Smooth muscle cell (in vitro differentiated cells): ENCODE results near the gene GALNT6. TPM values are rescaled to one million over a fixed set of nuclear protein-coding genes. Genes with fewer than 3 reads are reported as not detected.
A peak's percentile ranks its signal among the peaks of the same experiment; 100 is the strongest.

Source experiments
- DNase-seq: peaks from one replicate; lab custom pipeline; 2025; ENCODE audit not compliant: unreplicated experiment; lab: John Stamatoyannopoulos, UW
- H2AFZ ChIP-seq: fragments of 200-600 bp; sonication (generic); 2 replicates; pipeline ENCODE4 v1.6.0; 2016; ENCODE audit warnings: antibody characterized with exemption, low read depth, mild to moderate bottlenecking
- H3F3A ChIP-seq: fragments of 200-600 bp; sonication (generic); 2 replicates; pipeline ENCODE4 v1.6.0; 2017; ENCODE audit warnings: antibody characterized with exemption, low read depth
- H3K27ac ChIP-seq: fragments of 200-600 bp; sonication (generic); 2 replicates; pipeline ENCODE4 v1.5.1; 2016; ENCODE audit warnings: low read depth, mild to moderate bottlenecking
- H3K27me3 ChIP-seq: fragments of 200-600 bp; sonication (generic); 2 replicates; pipeline ENCODE4 v1.6.1; 2016; ENCODE audit warnings: low read depth, mild to moderate bottlenecking
- H3K36me3 ChIP-seq: fragments of 200-600 bp; sonication (generic); 2 replicates; pipeline ENCODE4 v1.5.1; 2016; ENCODE audit warnings: low read depth
- H3K4me1 ChIP-seq: fragments of 200-600 bp; sonication (generic); 2 replicates; pipeline ENCODE4 v1.5.1; 2016; ENCODE audit warnings: low read depth
- H3K4me2 ChIP-seq: fragments of 200-600 bp; sonication (generic); 2 replicates; pipeline ENCODE4 v1.6.0; 2016; ENCODE audit warnings: mild to moderate bottlenecking
- H3K4me3 ChIP-seq: fragments of 200-600 bp; sonication (generic); 2 replicates; pipeline ENCODE4 v1.5.1; 2016; ENCODE audit warnings: mild to moderate bottlenecking
- H3K79me2 ChIP-seq: fragments of 200-600 bp; sonication (generic); 2 replicates; pipeline ENCODE4 v1.6.0; 2016; ENCODE audit warnings: low read depth, mild to moderate bottlenecking
- H3K9ac ChIP-seq: fragments of 200-600 bp; sonication (generic); 2 replicates; pipeline ENCODE4 v1.6.0; 2016; ENCODE audit warnings: low read depth
- H3K9me3 ChIP-seq: fragments of 200-600 bp; sonication (generic); replicated peaks from 2 replicates; pipeline ENCODE4 v1.5.1; 2016; ENCODE audit warnings: low read depth
- H4K20me1 ChIP-seq: fragments of 200-600 bp; sonication (generic); 2 replicates; pipeline ENCODE4 v1.6.0; 2016; ENCODE audit warnings: low read depth
- WGBS: methylation state at CpG from one replicate; pipeline ENCODE4 v1.1.7; 2016; ENCODE audit warnings: low lambda C conversion rate; 5-methylcytosine and 5-hydroxymethylcytosine counted together
- polyA plus RNA-seq: library from polyadenylated mRNA; unstranded; fragments of >200 nt; fragmentation: Nextera tagmentation; extraction: Ambion mirVana; gene quantifications from 2 replicates; pipeline ENCODE4 v1.2.1, GENCODE V29; 2016
- total RNA-seq: library from RNA; depleted of rRNA; stranded (reverse); fragments of >200 nt; gene quantifications from 2 replicates; pipeline ENCODE4 v1.2.3, GENCODE V29; 2014
- TF ChIP-seq, protein P1 (sequence below): fragments of 200-600 bp; sonication (generic); IDR thresholded peaks from 2 replicates; pipeline ENCODE4 v1.5.1; 2017; ENCODE audit warnings: borderline replicate concordance, mild to moderate bottlenecking, antibody characterized with exemption; ENCODE audit not compliant: insufficient read depth, poor library complexity, severe bottlenecking

Gene GALNT6
- total and polyA plus RNA-seq, 2 experiments from 2014 or later, result 7.8 to 55.6 TPM

DNA sequence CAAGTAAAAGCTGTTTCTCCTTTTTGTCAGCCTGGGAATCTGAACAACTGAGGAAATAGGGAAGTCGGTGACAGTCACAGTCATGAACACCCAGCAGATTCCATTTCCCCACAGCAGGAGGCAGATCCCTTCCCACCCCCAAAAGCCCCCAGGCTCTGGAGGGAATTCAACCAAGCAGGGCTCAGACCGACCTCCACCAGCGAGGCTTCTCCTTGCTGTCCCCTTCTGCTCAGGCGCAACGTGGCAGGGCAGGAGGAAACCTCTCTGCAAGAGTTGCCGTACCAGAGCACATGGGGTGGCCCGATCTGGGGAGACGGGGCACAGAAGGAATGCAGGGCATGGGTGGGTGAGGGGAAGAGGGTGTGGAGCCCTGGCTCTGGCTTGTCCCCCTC is 319 bp downstream of the GALNT6 start:
- TF ChIP-seq, protein P1, sequence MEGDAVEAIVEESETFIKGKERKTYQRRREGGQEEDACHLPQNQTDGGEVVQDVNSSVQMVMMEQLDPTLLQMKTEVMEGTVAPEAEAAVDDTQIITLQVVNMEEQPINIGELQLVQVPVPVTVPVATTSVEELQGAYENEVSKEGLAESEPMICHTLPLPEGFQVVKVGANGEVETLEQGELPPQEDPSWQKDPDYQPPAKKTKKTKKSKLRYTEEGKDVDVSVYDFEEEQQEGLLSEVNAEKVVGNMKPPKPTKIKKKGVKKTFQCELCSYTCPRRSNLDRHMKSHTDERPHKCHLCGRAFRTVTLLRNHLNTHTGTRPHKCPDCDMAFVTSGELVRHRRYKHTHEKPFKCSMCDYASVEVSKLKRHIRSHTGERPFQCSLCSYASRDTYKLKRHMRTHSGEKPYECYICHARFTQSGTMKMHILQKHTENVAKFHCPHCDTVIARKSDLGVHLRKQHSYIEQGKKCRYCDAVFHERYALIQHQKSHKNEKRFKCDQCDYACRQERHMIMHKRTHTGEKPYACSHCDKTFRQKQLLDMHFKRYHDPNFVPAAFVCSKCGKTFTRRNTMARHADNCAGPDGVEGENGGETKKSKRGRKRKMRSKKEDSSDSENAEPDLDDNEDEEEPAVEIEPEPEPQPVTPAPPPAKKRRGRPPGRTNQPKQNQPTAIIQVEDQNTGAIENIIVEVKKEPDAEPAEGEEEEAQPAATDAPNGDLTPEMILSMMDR, result no peak
- no peaks in the 10 kb centered on the region for H3K4me1 ChIP-seq
- H3K27ac ChIP-seq, result peak overlapping the region; percentile 55
- no peak for DNase-seq
- H3K27me3 ChIP-seq, result no peaks in the 10 kb centered on the region
- peak overlapping the region; percentile 71 for H3K9ac ChIP-seq
- peak overlapping the region; percentile 96 for H3K4me2 ChIP-seq
- H3K9me3 ChIP-seq, result no peaks in the 10 kb centered on the region
- peak overlapping the region; percentile 91 for H2AFZ ChIP-seq
- no peaks in the 10 kb centered on the region for H3K79me2 ChIP-seq
- H4K20me1 ChIP-seq, result no peaks in the 10 kb centered on the region
- WGBS, result 5% methylated on average over 8 of the region's 8 CpGs
- peaks cover 7% of the 10 kb centered on the region for H3F3A ChIP-seq
- H3K36me3 ChIP-seq, result no peaks in the 10 kb centered on the region
- H3K4me3 ChIP-seq, result peak overlapping the region; percentile 69

DNA sequence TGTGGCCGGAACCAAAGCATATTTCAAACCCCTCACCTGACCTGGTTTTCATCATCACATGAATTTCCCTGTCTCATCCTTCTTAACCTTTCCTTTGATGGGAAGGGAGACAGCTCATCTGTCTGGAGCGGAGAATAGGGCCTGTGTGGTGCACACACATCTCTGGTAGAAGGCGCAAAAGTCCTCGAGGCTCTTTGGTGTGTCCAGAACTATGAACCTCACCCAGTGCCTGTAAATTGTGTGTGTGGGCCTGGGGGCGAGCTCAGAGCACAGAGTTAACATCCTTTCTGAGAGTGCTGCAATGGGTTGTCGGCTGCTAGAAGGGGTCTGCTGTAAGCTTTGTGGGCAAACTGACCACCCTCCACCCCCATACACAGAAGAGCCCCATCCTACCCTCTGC is 749 bp downstream of the GALNT6 start:
- Histone ChIP-seq H3K9ac (no peak overlapping the region), H3F3A (peaks cover 7% of the 10 kb centered on the region), H3K4me3 (peak overlapping the region; percentile 69), H3K27ac (peak overlapping the region; percentile 55), H3K4me2 (peak overlapping the region; percentile 96), H4K20me1 (no peaks in the 10 kb centered on the region), H2AFZ (peak overlapping the region; percentile 91), H3K79me2 (no peaks in the 10 kb centered on the region), H3K27me3 (no peaks in the 10 kb centered on the region), H3K36me3 (no peaks in the 10 kb centered on the region), H3K4me1 (no peaks in the 10 kb centered on the region), H3K9me3 (no peaks in the 10 kb centered on the region)
- TF ChIP-seq, protein P1, result no peak
- DNase-seq, result no peak
- 59% methylated on average over 6 of the region's 6 CpGs for WGBS

DNA sequence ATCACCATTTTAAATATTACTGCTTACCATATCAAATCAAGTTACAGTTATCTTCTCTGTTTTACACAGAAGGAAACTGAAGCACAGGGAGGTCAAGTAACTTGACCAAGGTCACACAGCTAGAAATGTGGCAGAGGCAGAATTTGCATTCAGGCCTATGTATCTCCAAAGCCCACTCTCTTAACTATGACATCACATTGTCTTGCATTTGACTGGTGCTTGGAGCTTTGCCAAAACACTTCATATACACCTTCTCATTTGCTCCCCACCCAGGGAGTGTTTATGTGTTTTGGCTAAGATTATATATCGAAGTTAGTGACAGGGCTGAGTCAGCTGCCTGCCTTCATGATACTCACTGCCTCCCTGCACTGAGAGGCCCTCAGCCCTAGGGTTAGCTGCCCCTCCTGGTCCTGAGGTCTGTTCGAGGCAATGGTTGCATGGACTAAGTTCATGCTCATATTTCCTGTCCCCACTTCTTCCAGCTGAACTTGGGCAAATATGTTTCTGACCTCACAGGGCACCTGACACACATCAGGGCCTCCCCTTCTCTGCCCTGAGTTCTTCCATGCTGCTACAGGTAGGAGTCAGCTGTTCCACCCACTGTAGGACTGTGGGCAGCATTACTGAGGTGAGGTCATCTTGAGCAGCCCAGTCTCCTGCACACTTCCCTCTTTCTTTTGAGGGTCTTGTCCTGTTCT is 1.8 kb downstream of the GALNT6 start:
- Histone ChIP-seq H3K36me3 (no peaks in the 10 kb centered on the region), H3K27me3 (no peaks in the 10 kb centered on the region), H3K4me2 (no peak overlapping the region), H3F3A (peaks cover 7% of the 10 kb centered on the region), H3K4me1 (no peaks in the 10 kb centered on the region), H3K79me2 (no peaks in the 10 kb centered on the region), H3K9me3 (no peaks in the 10 kb centered on the region), H4K20me1 (no peaks in the 10 kb centered on the region), H2AFZ (no peak overlapping the region), H3K27ac (peak overlapping the region; percentile 55), H3K4me3 (no peak overlapping the region), H3K9ac (no peak overlapping the region)
- DNase-seq, result no peak
- TF ChIP-seq, protein P1, result no peak
- 36% methylated on average over 2 of the region's 2 CpGs for WGBS

DNA sequence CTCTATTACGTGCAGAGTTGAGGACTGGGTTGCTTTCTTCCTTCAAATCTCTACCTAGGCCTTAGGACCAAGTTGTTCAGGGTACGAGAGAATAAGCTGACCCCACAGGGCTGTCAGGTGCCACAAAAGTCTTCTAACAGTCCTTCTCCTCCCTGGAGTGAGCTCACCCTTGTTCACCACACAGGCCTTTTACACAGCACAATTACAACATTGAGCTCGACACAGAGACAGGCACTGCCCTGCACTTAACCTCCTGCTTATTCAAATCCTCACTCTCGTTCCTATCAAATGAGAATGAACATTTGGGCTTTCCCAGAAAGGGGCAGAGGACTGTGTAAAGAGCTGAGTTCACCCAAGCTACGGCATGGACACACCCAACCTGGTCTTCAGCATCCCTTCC is 2.4 kb downstream of the GALNT6 start:
- Histone ChIP-seq H3K27me3 (no peaks in the 10 kb centered on the region), H3K9ac (no peak overlapping the region), H3K4me2 (peak overlapping the region; percentile 39), H3K79me2 (no peaks in the 10 kb centered on the region), H3K9me3 (no peaks in the 10 kb centered on the region), H2AFZ (no peak overlapping the region), H3K27ac (peak overlapping the region; percentile 55), H3K4me3 (no peak overlapping the region), H3K4me1 (peaks cover 1% of the 10 kb centered on the region), H3F3A (peaks cover 7% of the 10 kb centered on the region), H4K20me1 (no peaks in the 10 kb centered on the region), H3K36me3 (no peaks in the 10 kb centered on the region)
- no peak for DNase-seq
- WGBS, result 81% methylated on average over 5 of the region's 5 CpGs
- TF ChIP-seq, protein P1, result no peak
